Choroid plexus epithelial cell (primary cell): ENCODE measurements around the gene ZNF599.
A peak's percentile ranks its signal among the peaks of the same experiment; 100 is the strongest.

ENCODE experiments used
- DNase-seq: peaks from one replicate; pipeline ENCODE4 v3.0.0-alpha.2; 2010; ENCODE audit warnings: low read depth
- H3K4me3 ChIP-seq: 2 replicates; pipeline ENCODE4 v1.5.1; 2011; ENCODE audit warnings: low read depth, mild to moderate bottlenecking, control low read depth, low read length, moderate library complexity
- TF ChIP-seq, protein P1 (sequence below): conservative IDR thresholded peaks from 2 replicates; pipeline ENCODE4 v1.5.1; 2011; ENCODE audit warnings: low read depth, mild to moderate bottlenecking, control low read depth, inconsistent platforms, low read length, moderate library complexity

The ZNF599 gene

DNA sequence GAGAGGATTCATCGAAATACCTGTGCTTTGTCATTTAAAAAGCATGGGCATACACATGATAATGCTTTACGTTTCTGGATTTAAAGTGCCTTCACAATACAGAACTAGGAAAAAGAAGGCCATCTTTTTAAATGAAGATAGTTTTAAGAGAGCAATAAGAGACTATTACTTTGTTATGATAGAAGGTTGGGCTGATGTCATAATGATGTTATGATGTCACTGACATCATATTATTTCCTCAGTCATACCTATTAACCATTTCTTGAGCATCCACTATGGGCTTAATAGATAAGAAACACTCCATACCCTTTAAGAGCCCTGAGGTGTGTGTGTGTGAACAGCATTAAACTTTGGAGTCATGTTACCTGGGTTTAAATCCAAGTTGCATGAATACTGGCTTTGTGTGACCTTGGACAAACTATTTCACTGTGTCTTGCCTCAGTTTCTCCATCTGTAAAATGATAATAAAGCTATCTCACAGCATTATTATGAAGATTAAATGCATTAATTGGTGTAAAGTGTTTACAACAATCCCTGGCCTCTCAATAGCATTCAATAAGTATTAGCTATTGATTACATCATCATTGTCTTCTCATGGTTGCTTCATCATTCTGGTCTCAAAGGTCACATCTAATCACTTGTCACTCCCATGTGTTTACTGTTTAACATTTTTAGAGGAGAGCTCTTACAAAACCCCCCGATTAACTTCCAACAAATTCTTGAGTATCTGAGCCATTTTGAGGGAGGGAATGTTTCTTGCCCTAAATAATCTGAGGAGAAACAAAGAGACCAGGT, 27.9 kb downstream of the ZNF599 start:
- DNase-seq: no peak
- no peak overlapping the region for H3K4me3 ChIP-seq
- TF ChIP-seq, protein P1, sequence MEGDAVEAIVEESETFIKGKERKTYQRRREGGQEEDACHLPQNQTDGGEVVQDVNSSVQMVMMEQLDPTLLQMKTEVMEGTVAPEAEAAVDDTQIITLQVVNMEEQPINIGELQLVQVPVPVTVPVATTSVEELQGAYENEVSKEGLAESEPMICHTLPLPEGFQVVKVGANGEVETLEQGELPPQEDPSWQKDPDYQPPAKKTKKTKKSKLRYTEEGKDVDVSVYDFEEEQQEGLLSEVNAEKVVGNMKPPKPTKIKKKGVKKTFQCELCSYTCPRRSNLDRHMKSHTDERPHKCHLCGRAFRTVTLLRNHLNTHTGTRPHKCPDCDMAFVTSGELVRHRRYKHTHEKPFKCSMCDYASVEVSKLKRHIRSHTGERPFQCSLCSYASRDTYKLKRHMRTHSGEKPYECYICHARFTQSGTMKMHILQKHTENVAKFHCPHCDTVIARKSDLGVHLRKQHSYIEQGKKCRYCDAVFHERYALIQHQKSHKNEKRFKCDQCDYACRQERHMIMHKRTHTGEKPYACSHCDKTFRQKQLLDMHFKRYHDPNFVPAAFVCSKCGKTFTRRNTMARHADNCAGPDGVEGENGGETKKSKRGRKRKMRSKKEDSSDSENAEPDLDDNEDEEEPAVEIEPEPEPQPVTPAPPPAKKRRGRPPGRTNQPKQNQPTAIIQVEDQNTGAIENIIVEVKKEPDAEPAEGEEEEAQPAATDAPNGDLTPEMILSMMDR: no peak

DNA sequence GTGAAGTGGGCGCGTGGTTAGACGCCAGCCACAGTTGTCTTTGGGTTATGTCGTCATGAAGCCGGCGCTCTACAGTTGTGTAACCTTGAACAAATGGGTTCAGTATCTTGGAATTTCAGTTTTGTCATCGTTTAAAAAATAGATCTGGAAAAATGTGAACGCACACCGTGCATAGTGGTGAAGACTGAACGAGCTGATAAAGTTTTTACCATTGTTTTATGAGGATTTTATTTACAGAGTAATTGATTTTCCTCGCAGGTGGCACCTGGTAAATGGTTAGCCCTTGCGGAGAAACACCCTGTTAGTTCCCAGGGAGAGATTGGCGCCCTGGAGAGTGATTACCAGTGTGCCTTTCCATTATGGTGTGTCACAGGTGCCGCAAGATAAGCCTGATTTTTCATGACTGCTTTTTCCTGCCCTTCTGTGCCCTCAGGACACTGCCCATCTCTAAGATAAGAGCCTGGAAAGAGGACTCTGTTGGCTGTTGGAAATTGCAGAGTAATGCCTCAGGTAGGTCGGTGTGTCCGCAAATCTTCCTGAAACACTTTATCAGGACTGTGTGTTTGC, 38.4 kb downstream of the ZNF599 start:
- TF ChIP-seq, protein P1: no peak
- peak overlapping the region; percentile 92 for H3K4me3 ChIP-seq
- DNase-seq: peak; percentile 91

DNA sequence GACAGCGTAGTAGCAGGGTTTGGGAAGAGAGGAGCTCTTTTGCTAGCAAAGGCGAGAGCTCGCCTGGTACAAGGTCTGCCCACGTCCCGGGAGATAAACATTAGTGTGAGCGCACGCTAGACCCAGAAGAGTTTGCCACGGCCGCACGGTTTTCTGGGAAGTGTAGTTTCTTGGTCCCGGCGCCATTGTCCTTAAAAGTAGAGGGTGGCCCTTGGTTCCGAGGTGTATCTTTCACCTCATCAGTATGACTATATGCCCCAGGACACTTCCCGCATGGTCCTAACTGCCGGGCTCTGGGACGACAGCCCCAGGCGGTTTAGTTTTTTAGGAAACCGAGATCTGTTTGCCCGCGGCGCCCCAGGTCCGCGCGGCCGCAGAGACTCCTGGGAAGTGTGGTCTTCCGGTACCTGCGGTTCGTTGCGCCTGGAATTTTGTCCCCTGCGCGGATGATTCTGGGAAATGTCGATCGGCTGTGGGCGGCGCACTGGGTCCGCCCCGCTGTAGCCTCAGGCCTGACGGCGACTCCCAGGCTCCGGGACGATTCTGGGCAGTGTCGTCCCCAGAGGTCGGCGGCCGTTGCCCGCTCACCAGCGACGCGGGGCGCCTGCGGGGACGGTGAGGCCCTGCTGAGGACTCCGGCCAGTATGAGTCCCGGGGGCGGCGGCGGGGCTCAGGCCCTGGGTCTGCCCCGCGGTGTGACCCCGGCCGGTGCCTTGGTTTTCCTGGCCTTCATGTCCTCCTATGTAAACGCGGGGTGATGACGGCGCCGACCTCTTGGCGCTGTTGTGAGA, 39.1 kb downstream of the ZNF599 start, which contains the start of gene ZNF181:
Gene ZNF181 (plus strand): TSS at position 498 of the 791 bp plus-strand sequence. CDS start 795 bp downstream, outside the sequence.
- H3K4me3 ChIP-seq: peak within 1 kb of the TSS; percentile 92
- TF ChIP-seq, protein P1: no peak
- peak; percentile 89 for DNase-seq

DNA sequence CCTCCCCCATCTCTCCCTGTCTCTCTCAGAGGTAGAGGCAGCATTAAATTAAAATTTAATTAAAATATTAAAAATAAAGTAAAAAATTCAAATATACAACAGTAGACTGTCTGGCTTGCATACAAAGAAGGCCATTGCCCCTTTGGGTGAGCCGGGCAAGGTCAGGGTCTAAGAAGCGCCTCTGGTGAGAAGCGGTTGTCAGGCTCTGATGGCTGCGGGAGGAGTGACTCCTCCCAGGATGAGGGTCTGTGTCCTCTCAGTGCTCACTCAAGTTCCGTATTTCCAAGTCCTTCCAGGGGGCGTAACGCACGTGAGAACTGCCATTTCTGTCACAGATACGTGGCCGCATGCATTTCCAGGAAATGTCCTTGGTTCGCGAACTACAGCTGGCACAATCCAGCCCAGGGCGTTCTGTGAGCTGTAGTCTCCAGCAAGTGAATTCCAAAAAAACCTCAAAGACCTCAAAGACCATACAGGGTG, 39.7 kb downstream of the ZNF599 start:
- TF ChIP-seq, protein P1: no peak
- no peak for DNase-seq
- peak overlapping the region; percentile 92 for H3K4me3 ChIP-seq

DNA sequence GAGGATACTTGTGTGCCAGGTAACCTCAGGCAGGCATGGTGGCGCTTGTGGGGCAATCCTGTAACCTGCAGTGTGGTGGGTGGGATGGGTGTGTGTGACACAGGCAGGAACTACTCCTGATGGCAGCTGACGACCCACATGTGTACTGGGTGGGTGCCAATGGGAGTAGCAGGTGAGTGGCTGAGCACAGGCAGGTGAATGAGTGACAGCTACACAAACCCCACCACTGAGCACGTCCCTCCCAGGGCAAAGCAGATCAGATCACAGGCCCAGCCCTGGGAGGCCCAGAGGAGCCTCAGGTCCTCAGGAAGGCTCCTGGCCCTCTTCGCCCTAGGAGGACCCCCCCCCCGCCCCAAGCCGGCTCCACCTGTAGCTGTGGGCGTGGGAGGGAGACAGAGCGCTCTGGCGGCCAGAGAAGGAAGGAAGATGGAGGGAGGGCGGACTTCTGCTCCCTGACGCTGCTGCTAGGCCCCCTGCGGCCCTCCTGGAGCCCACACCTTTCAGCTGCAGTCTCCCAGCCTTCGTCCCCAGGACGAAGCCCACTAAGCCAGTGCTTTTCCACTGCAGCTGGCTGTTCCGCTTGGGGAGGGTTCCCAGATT, 40.3 kb downstream of the ZNF599 start:
- DNase-seq: no peak
- TF ChIP-seq, protein P1: no peak
- peak overlapping the region; percentile 92 for H3K4me3 ChIP-seq

DNA sequence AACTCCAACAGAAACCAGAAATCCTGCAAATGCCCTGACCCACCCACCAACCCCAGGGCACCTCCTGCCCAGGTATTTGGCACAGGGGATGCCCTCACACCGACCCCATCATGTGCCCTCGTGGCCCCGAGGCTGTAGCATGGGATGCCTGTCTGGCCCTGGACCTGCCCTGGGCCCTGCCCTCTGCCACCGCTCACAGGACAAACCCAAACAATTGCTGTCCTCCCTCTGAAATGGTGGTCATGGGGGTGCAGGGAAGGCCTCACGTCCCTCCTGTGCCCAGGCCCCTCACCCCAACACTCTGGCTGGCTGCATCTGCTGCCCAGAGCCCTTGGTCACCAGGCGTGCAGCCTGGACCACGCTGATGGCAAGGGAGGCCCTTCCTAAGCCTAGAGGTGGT, 41.1 kb downstream of the ZNF599 start:
- no peak overlapping the region for H3K4me3 ChIP-seq
- TF ChIP-seq, protein P1: no peak
- DNase-seq: no peak
